PC-9 (cell line): ENCODE data around the gene CNNM2. TPM values are rescaled to one million over a fixed set of nuclear protein-coding genes. Genes with fewer than 3 reads are reported as not detected.

Experiments used
- BruUV-seq: library from RNA; stranded (reverse); fragments of 400-500 nt; replicated peaks from 2 replicates; lab custom pipeline; 2021; lab: Mats Ljungman, UMichigan
- CTCF ChIA-PET: fragments of 300-600 bp; sonication (Branson Sonifier 250); formaldehyde crosslinking; loops from one replicate; lab custom pipeline; 2022; ENCODE audit warnings: antibody characterized with exemption; lab: Charles Lee
- POLR2A ChIA-PET: fragments of 300-600 bp; sonication (Branson Sonifier 250); formaldehyde crosslinking; loops from one replicate; lab custom pipeline; 2022; ENCODE audit warnings: antibody characterized with exemption; ENCODE audit not compliant: unreplicated experiment; lab: Charles Lee
- DNase-seq, 2 experiments: peaks; one replicate each; pipeline versions ENCODE4 v3.0.0 to v3.0.0-alpha.2; 2015 to 2022; ENCODE audit warnings: mixed read lengths in 1 of 2
- H2AFZ ChIP-seq: fragments of 200-600 bp; sonication (generic); 2 replicates; pipeline ENCODE4 v1.8.1; 2017; ENCODE audit warnings: antibody characterized with exemption
- H3F3A ChIP-seq: fragments of 200-600 bp; sonication (generic); 2 replicates; pipeline ENCODE4 v1.8.1; 2017; ENCODE audit warnings: antibody characterized with exemption, mild to moderate bottlenecking, low read depth; ENCODE audit not compliant: insufficient read depth
- H3K27ac ChIP-seq: fragments of 200-600 bp; sonication (generic); 2 replicates; pipeline ENCODE4 v1.6.1; 2016; ENCODE audit warnings: mixed run types
- H3K27me3 ChIP-seq: fragments of 200-600 bp; sonication (generic); 2 replicates; pipeline ENCODE4 v1.6.1; 2016; ENCODE audit warnings: low read depth, mixed run types; ENCODE audit not compliant: insufficient read depth
- H3K36me3 ChIP-seq: fragments of 200-600 bp; sonication (generic); 2 replicates; pipeline ENCODE4 v1.6.1; 2016; ENCODE audit warnings: low read depth, mixed run types
- H3K4me1 ChIP-seq: fragments of 200-600 bp; sonication (generic); replicated peaks from 2 replicates; pipeline ENCODE4 v1.6.1; 2016; ENCODE audit warnings: mixed run types; ENCODE audit not compliant: insufficient read depth
- H3K4me2 ChIP-seq: fragments of 200-600 bp; sonication (generic); 2 replicates; pipeline ENCODE4 v1.6.1; 2017; ENCODE audit warnings: mixed run types
- H3K4me3 ChIP-seq: fragments of 200-600 bp; sonication (generic); 2 replicates; pipeline ENCODE4 v1.6.1; 2016; ENCODE audit warnings: mixed run types
- H3K79me2 ChIP-seq: fragments of 200-600 bp; sonication (generic); 2 replicates; pipeline ENCODE4 v1.6.1; 2017; ENCODE audit warnings: low read depth, mixed run types
- H3K9me2 ChIP-seq: fragments of 200-600 bp; sonication (generic); 2 replicates; pipeline ENCODE4 v1.8.1; 2017; ENCODE audit warnings: mild to moderate bottlenecking; ENCODE audit not compliant: insufficient read depth
- H3K9me3 ChIP-seq: fragments of 200-600 bp; sonication (generic); 2 replicates; pipeline ENCODE4 v1.8.1; 2016; ENCODE audit warnings: low read depth; ENCODE audit not compliant: insufficient read depth
- H4K20me1 ChIP-seq: fragments of 200-600 bp; sonication (generic); 2 replicates; pipeline ENCODE4 v1.8.1; 2017; ENCODE audit not compliant: insufficient read depth
- EZH2 ChIP-seq: fragments of 200-600 bp; sonication (generic); IDR thresholded peaks from 2 replicates; pipeline ENCODE4 v1.8.0; 2017; ENCODE audit warnings: antibody characterized with exemption, low read depth
- intact Hi-C: fragments of 100-400 bp; cut with micrococcal nuclease; formaldehyde crosslinking; loops from one replicate; pipeline ENCODE4 v1.10.0; 2022; ENCODE audit not compliant: unreplicated experiment
- total RNA-seq: library from RNA; stranded (reverse); gene quantifications from 2 replicates; pipeline ENCODE4 v1.2.3, GENCODE V29; 2021
- TF ChIP-seq, protein P1 (sequence below): fragments of 200-600 bp; sonication (generic); conservative IDR thresholded peaks from 2 replicates; pipeline ENCODE4 v1.6.1; 2017; ENCODE audit warnings: mixed run types, antibody characterized with exemption, mild to moderate bottlenecking, moderate library complexity

The CNNM2 gene
- total RNA-seq, 1 experiment from 2014 or later, result 8.8 TPM

GRCh38 chr10:102904346-102904745 lies 13.7 kb upstream of the CNNM2 start:
- Histone ChIP-seq H3K79me2 (no peaks in the 10 kb centered on the region), H3K27me3 (no peaks in the 10 kb centered on the region), H3K9me2 (no peaks in the 10 kb centered on the region), H3K4me2 (no peak overlapping the region), H3F3A (no peaks in the 10 kb centered on the region), H2AFZ (no peak overlapping the region), H4K20me1 (no peaks in the 10 kb centered on the region), H3K4me1 (no peaks in the 10 kb centered on the region), H3K36me3 (no peaks in the 10 kb centered on the region), H3K27ac (no peak overlapping the region), H3K4me3 (no peak overlapping the region), H3K9me3 (no peaks in the 10 kb centered on the region)
- TF ChIP-seq, protein P1, sequence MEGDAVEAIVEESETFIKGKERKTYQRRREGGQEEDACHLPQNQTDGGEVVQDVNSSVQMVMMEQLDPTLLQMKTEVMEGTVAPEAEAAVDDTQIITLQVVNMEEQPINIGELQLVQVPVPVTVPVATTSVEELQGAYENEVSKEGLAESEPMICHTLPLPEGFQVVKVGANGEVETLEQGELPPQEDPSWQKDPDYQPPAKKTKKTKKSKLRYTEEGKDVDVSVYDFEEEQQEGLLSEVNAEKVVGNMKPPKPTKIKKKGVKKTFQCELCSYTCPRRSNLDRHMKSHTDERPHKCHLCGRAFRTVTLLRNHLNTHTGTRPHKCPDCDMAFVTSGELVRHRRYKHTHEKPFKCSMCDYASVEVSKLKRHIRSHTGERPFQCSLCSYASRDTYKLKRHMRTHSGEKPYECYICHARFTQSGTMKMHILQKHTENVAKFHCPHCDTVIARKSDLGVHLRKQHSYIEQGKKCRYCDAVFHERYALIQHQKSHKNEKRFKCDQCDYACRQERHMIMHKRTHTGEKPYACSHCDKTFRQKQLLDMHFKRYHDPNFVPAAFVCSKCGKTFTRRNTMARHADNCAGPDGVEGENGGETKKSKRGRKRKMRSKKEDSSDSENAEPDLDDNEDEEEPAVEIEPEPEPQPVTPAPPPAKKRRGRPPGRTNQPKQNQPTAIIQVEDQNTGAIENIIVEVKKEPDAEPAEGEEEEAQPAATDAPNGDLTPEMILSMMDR, result no peak
- no peak for TF ChIP-seq EZH2
- ChIA-PET POLR2A (interaction anchor here (0.6 kb wide), 1 partner anchor 30 kb away, joined by 8 read pairs; no protein-coding TSS in a partner anchor), CTCF (interaction anchor here (0.6 kb wide), 1 partner anchor 561 kb away, joined by 4 read pairs; no protein-coding TSS in a partner anchor)
- no peak for DNase-seq
- no TSS peak for BruUV-seq
- intact Hi-C loops, result no loop called here

- H3K79me2 ChIP-seq, result no peaks in the 10 kb centered on the region
- TF ChIP-seq EZH2, result no peak
- TF ChIP-seq, protein P1, result no peak
- no peak overlapping the region for H3K4me3 ChIP-seq
- no peaks in the 10 kb centered on the region for H3K9me2 ChIP-seq
- no peak overlapping the region for H2AFZ ChIP-seq
- no peaks in the 10 kb centered on the region for H4K20me1 ChIP-seq
- no peaks in the 10 kb centered on the region for H3K27me3 ChIP-seq
- no peak for DNase-seq
- no peaks in the 10 kb centered on the region for H3K9me3 ChIP-seq
- H3K27ac ChIP-seq, result no peak overlapping the region
- no peaks in the 10 kb centered on the region for H3K36me3 ChIP-seq
- no TSS peak for BruUV-seq
- no peaks in the 10 kb centered on the region for H3K4me1 ChIP-seq
- no peak overlapping the region for H3K4me2 ChIP-seq
- ChIA-PET CTCF (no interaction called here), POLR2A (no interaction called here)
- H3F3A ChIP-seq, result no peaks in the 10 kb centered on the region
- intact Hi-C loops, result no loop called here
These were observed 11.6 kb upstream of the CNNM2 start for GRCh38 chr10:102906507-102906906.

DNA sequence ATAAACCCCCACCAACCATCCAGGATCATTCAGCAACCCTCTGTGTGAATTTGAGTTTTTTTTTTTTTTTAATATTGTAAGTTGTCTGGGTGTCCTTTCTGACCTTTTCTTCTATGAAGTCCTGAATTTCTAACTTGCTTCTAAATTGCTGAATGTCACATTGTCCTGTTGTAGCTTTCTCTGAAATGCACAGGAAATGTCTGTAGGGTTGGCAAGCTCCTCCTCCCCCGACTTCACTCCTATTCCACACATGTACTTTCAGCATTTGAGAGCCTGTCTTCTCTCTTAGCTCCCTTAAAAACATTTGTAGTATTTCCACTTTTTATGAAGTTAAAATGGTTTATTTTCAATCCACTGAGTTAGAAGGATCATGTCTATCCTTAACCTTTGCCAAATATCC lies 3.3 kb upstream of the CNNM2 start:
- Histone ChIP-seq H3K4me1 (peaks cover 8% of the 10 kb centered on the region), H3K4me2 (no peak overlapping the region), H3K27me3 (no peaks in the 10 kb centered on the region), H3K9me2 (no peaks in the 10 kb centered on the region), H3K9me3 (no peaks in the 10 kb centered on the region), H3F3A (no peaks in the 10 kb centered on the region), H3K36me3 (no peaks in the 10 kb centered on the region), H2AFZ (no peak overlapping the region), H3K4me3 (no peak overlapping the region), H3K27ac (no peak overlapping the region), H4K20me1 (no peaks in the 10 kb centered on the region), H3K79me2 (no peaks in the 10 kb centered on the region)
- CTCF ChIA-PET, result no interaction called here
- no peak for DNase-seq
- POLR2A ChIA-PET, result no interaction called here
- TF ChIP-seq, protein P1, result no peak
- no peak for TF ChIP-seq EZH2
- BruUV-seq, result no TSS peak
- intact Hi-C loops, result loop anchor here (5.0 to 10.0 kb wide), 3 partner anchors 420 to 568 kb away; partner anchors contain the start of genes ATP5MK and PDCD11
